HCT116 (cell line): ENCODE results near the gene TPD52L1. TPM values are rescaled to one million over a fixed set of nuclear protein-coding genes. Genes with fewer than 3 reads are reported as not detected.

Experiments
- ATAC-seq: fragments of 200-7000 bp; cut with Tn5 transposase; 2 replicates; pipeline ENCODE4 v1.9.1; 2020; ENCODE audit warnings: mild to moderate bottlenecking, moderate library complexity
- BruUV-seq: library from RNA; stranded (reverse); fragments of 400-500 nt; replicated peaks from 2 replicates; lab custom pipeline; 2021; lab: Mats Ljungman, UMichigan
- CTCF ChIA-PET: fragments of 300-600 bp; sonication (Branson Sonifier 250); formaldehyde crosslinking; loops from one replicate; lab custom pipeline; 2021; ENCODE audit warnings: antibody characterized with exemption; lab: Charles Lee
- POLR2A ChIA-PET: fragments of 300-600, 350-600 bp; sonication (Branson Sonifier 250); formaldehyde crosslinking; loops from one replicate; lab custom pipeline; 2021; ENCODE audit warnings: antibody characterized with exemption; lab: Charles Lee
- RAD21 ChIA-PET, 2 experiments: fragments of 300-600 bp; sonication (Branson Sonifier 250); formaldehyde crosslinking; loops; one replicate each; lab custom pipeline; 2023; ENCODE audit warnings: low total read pairs in 2 of 2; ENCODE audit not compliant: uncharacterized antibody in 2 of 2, unreplicated experiment in 2 of 2, low non-redundant PET in 1 of 2; lab: Charles Lee
- DNase-seq: peaks from one replicate; pipeline ENCODE4 v3.0.0-alpha.2; 2010; ENCODE audit warnings: low read depth, low spot score
- H2AFZ ChIP-seq: fragments of 200-600 bp; shearing (Covaris generic), sonication (generic); 2 replicates; pipeline ENCODE4 v1.6.1; 2017; ENCODE audit warnings: low read depth, mixed run types, mixed read lengths, antibody characterized with exemption, low read length; ENCODE audit not compliant: poor library complexity, severe bottlenecking
- H3K27ac ChIP-seq: 2 replicates; pipeline ENCODE4 v1.5.1; 2012; ENCODE audit warnings: low read depth, low read length
- H3K27me3 ChIP-seq: fragments of 200-600 bp; sonication (generic); 2 replicates; pipeline ENCODE4 v1.6.1; 2016; ENCODE audit warnings: mixed run types, low read length, mixed read lengths; ENCODE audit not compliant: insufficient read depth
- H3K36me3 ChIP-seq, 2 experiments: fragments of 200-500 bp in 1 of 2; fragments of 200-600 bp in 1 of 2; sonication (Bioruptor generic) in 1 of 2; sonication (generic) in 1 of 2; 2 replicates each; pipeline versions ENCODE4 v1.5.1 to v1.6.1; 2014 to 2016; ENCODE audit warnings: low read length in 2 of 2, inconsistent platforms in 1 of 2, mixed read lengths in 1 of 2, mixed run types in 1 of 2; ENCODE audit not compliant: insufficient read depth in 2 of 2, control insufficient read depth in 1 of 2
- H3K4me1 ChIP-seq, 2 experiments: fragments of 200-600 bp in 1 of 2; sonication (generic) in 1 of 2; 2 replicates each; pipeline versions ENCODE4 v1.5.1 to v1.6.1; 2012 to 2017; ENCODE audit warnings: low read length in 2 of 2, inconsistent platforms in 1 of 2, mild to moderate bottlenecking in 1 of 2, mixed read lengths in 1 of 2, mixed run types in 1 of 2, moderate library complexity in 1 of 2; ENCODE audit not compliant: insufficient read depth in 2 of 2, control insufficient read depth in 1 of 2
- H3K4me2 ChIP-seq: fragments of 200-600 bp; sonication (generic); 2 replicates; pipeline ENCODE4 v1.6.1; 2017; ENCODE audit warnings: mixed run types, low read length, mixed read lengths
- H3K4me3 ChIP-seq, 2 experiments: fragments of 200-600 bp in 1 of 2; sonication (generic) in 1 of 2; replicated peaks in 1 of 2; 2 replicates each; pipeline ENCODE4 v1.5.1; 2011 to 2016; ENCODE audit warnings: low read length in 2 of 2, control low read depth in 1 of 2, low read depth in 1 of 2, mild to moderate bottlenecking in 1 of 2, mixed read lengths in 1 of 2, mixed run types in 1 of 2
- H3K79me2 ChIP-seq: fragments of 200-600 bp; sonication (generic); 2 replicates; pipeline ENCODE4 v1.6.1; 2017; ENCODE audit warnings: mild to moderate bottlenecking, mixed run types, low read length, moderate library complexity, mixed read lengths; ENCODE audit not compliant: insufficient read depth
- H3K9ac ChIP-seq: fragments of 200-600 bp; sonication (generic); 2 replicates; pipeline ENCODE4 v1.6.1; 2016; ENCODE audit warnings: low read length, mixed read lengths
- H3K9me2 ChIP-seq: fragments of 200-600 bp; sonication (generic), shearing (Covaris generic); 2 replicates; pipeline ENCODE4 v1.6.1; 2017; ENCODE audit warnings: mixed run types, mild to moderate bottlenecking, moderate library complexity; ENCODE audit not compliant: insufficient read depth
- H3K9me3 ChIP-seq, 2 experiments: fragments of 200-500 bp in 1 of 2; fragments of 200-600 bp in 1 of 2; sonication (Bioruptor generic) in 1 of 2; sonication (generic) in 1 of 2; 2 replicates each; pipeline ENCODE4 v1.6.1; 2014 to 2017; ENCODE audit warnings: low read length in 2 of 2, mixed read lengths in 2 of 2, inconsistent platforms in 1 of 2, low read depth in 1 of 2, mild to moderate bottlenecking in 1 of 2, mixed run types in 1 of 2, moderate library complexity in 1 of 2; ENCODE audit not compliant: control insufficient read depth in 1 of 2, insufficient read depth in 1 of 2
- H4K20me1 ChIP-seq: fragments of 200-600 bp; sonication (generic), shearing (Covaris generic); 2 replicates; pipeline ENCODE4 v1.6.1; 2017; ENCODE audit warnings: mixed run types, mild to moderate bottlenecking, moderate library complexity; ENCODE audit not compliant: insufficient read depth
- CBX3 ChIP-seq: IDR thresholded peaks from 2 replicates; pipeline ENCODE4 v1.6.1; 2012; ENCODE audit warnings: low read depth
- CEBPB ChIP-seq: IDR thresholded peaks from 2 replicates; pipeline ENCODE4 v1.6.1; 2012; ENCODE audit warnings: low read depth
- CTCF ChIP-seq, 3 experiments: fragments of 200-600 bp in 1 of 3; sonication (generic) in 1 of 3; IDR thresholded peaks in 2 of 3; conservative IDR thresholded peaks in 1 of 3; 2 replicates each; pipeline ENCODE4 v1.5.1; 2012 to 2017; ENCODE audit warnings: low read depth in 2 of 3, low read length in 2 of 3, antibody characterized with exemption in 1 of 3, borderline replicate concordance in 1 of 3, control low read depth in 1 of 3, mild to moderate bottlenecking in 1 of 3, mixed read lengths in 1 of 3, mixed run types in 1 of 3, moderate library complexity in 1 of 3; ENCODE audit not compliant: insufficient read depth in 1 of 3
- EGR1 ChIP-seq: IDR thresholded peaks from 2 replicates; pipeline ENCODE4 v1.6.1; 2012; ENCODE audit warnings: low read depth
- EZH2phosphoT487 ChIP-seq: fragments of 200-600 bp; IDR thresholded peaks from 2 replicates; pipeline ENCODE4 v1.6.1; 2018; ENCODE audit warnings: antibody characterized with exemption, borderline replicate concordance
- FOSL1 ChIP-seq: IDR thresholded peaks from 2 replicates; pipeline ENCODE4 v1.6.1; 2012; ENCODE audit warnings: low read depth
- SP1 ChIP-seq: IDR thresholded peaks from 2 replicates; pipeline ENCODE4 v1.6.1; 2012; ENCODE audit warnings: low read depth
- TCF7L2 ChIP-seq: IDR thresholded peaks from 2 replicates; pipeline ENCODE4 v1.7.0; 2011; ENCODE audit warnings: borderline replicate concordance, inconsistent platforms; ENCODE audit not compliant: insufficient read depth, insufficient read length; ENCODE audit errors: extremely low read depth
- ZFX ChIP-seq: fragments of 450-650 bp; IDR thresholded peaks from 2 replicates; pipeline ENCODE4 v1.6.1; 2017
- intact Hi-C: fragments of 100-400 bp; cut with micrococcal nuclease; formaldehyde crosslinking; loops from 2 replicates; pipeline ENCODE4 v1.10.0; 2022
- total RNA-seq: library from RNA; stranded (reverse); gene quantifications from one replicate; pipeline ENCODE4 v1.2.1, GENCODE V29; 2021; ENCODE audit not compliant: unreplicated experiment
- TF ChIP-seq, protein P1 (sequence below): IDR thresholded peaks from 2 replicates; pipeline ENCODE4 v1.6.1; 2012
- TF ChIP-seq, protein P2 (sequence below): IDR thresholded peaks from 2 replicates; pipeline ENCODE4 v1.6.1; 2012; ENCODE audit warnings: low read depth

TPD52L1 gene
- total RNA-seq, 1 experiment from 2014 or later, result 64.1 TPM

GRCh38 chr6:125207956-125208355 lies 54.4 kb downstream of the TPD52L1 start:
- no peaks in the 10 kb centered on the region for H4K20me1 ChIP-seq
- H3K4me1 ChIP-seq, result peaks cover 9 to 11% of the 10 kb centered on the region in 2 experiments
- H3K27ac ChIP-seq, result no peak overlapping the region
- POLR2A ChIA-PET, result no interaction called here
- TF ChIP-seq ZFX (no peak), EGR1 (no peak), CTCF (IDR thresholded peaks at IDR 0.05 in 2 of 3, conservative IDR thresholded peaks at IDR 0.05 in 1 of 3; ENCODE audit: borderline replicate concordance in 1 of 3, insufficient read depth in 1 of 3, low read depth in 2 of 3, low read length in 2 of 3) (no peak), FOSL1 (no peak), EZH2phosphoT487 (no peak), CEBPB (no peak), CBX3 (no peak), SP1 (no peak), TCF7L2 (no peak)
- TF ChIP-seq, protein P1, sequence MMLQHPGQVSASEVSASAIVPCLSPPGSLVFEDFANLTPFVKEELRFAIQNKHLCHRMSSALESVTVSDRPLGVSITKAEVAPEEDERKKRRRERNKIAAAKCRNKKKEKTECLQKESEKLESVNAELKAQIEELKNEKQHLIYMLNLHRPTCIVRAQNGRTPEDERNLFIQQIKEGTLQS, result no peak
- TF ChIP-seq, protein P2, sequence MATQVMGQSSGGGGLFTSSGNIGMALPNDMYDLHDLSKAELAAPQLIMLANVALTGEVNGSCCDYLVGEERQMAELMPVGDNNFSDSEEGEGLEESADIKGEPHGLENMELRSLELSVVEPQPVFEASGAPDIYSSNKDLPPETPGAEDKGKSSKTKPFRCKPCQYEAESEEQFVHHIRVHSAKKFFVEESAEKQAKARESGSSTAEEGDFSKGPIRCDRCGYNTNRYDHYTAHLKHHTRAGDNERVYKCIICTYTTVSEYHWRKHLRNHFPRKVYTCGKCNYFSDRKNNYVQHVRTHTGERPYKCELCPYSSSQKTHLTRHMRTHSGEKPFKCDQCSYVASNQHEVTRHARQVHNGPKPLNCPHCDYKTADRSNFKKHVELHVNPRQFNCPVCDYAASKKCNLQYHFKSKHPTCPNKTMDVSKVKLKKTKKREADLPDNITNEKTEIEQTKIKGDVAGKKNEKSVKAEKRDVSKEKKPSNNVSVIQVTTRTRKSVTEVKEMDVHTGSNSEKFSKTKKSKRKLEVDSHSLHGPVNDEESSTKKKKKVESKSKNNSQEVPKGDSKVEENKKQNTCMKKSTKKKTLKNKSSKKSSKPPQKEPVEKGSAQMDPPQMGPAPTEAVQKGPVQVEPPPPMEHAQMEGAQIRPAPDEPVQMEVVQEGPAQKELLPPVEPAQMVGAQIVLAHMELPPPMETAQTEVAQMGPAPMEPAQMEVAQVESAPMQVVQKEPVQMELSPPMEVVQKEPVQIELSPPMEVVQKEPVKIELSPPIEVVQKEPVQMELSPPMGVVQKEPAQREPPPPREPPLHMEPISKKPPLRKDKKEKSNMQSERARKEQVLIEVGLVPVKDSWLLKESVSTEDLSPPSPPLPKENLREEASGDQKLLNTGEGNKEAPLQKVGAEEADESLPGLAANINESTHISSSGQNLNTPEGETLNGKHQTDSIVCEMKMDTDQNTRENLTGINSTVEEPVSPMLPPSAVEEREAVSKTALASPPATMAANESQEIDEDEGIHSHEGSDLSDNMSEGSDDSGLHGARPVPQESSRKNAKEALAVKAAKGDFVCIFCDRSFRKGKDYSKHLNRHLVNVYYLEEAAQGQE, result no peak
- TF ChIP-seq, all 23 proteins: peak for 0
- no peak overlapping the region for H3K4me2 ChIP-seq
- H3K4me3 ChIP-seq, result no peak overlapping the region
- no peaks in the 10 kb centered on the region for H3K9me3 ChIP-seq
- no peaks in the 10 kb centered on the region for H3K9me2 ChIP-seq
- RAD21 ChIA-PET, result no interaction called here
- CTCF ChIA-PET, result no interaction called here
- no peak overlapping the region for H3K9ac ChIP-seq
- no peaks in the 10 kb centered on the region for H3K36me3 ChIP-seq
- no peak for DNase-seq
- no peaks in the 10 kb centered on the region for H3K27me3 ChIP-seq
- no peak for ATAC-seq
- BruUV-seq, result no TSS peak
- H3K79me2 ChIP-seq, result no peaks in the 10 kb centered on the region; the same call in 1 of the 2 replicates
- H2AFZ ChIP-seq, result no peak overlapping the region
- intact Hi-C loops, result no loop called here
